Kidney capillary endothelial cell (primary cell): ENCODE measurements around the gene ADK.
"Not testable (repeated sequence)": the region's sequence is repeated elsewhere in the genome, so short reads cannot be mapped to it uniquely, and the experiment has no call there.

ENCODE experiments used
- DNase-seq: peaks from one replicate; pipeline ENCODE4 v3.0.0-alpha.2; 2018; ENCODE audit warnings: low spot score

Gene ADK

GRCh38 chr10:74431816-74432215, 280.8 kb downstream of the ADK start:
- DNase-seq, result no peak

- no peak for DNase-seq
These were observed 282.0 kb downstream of the ADK start for GRCh38 chr10:74432841-74433594.

GRCh38 chr10:74433595-74433956, 282.6 kb downstream of the ADK start:
- DNase-seq, result no peak

GRCh38 chr10:74433993-74434392, 283.0 kb downstream of the ADK start:
- no peak for DNase-seq

- DNase-seq, result no peak
These were observed 283.5 kb downstream of the ADK start for GRCh38 chr10:74434547-74434946.

GRCh38 chr10:74436523-74437170, 285.6 kb downstream of the ADK start:
- DNase-seq, result no peak

- DNase-seq, result no peak
These were observed 286.8 kb downstream of the ADK start for GRCh38 chr10:74437822-74438221.

- no peak for DNase-seq
These were observed 288.2 kb downstream of the ADK start for GRCh38 chr10:74439213-74439612.

GRCh38 chr10:74445493-74445892, 294.5 kb downstream of the ADK start:
- DNase-seq, result peak; percentile 4

GRCh38 chr10:74450602-74451001, 299.6 kb downstream of the ADK start:
- no peak for DNase-seq

GRCh38 chr10:74451127-74451829, 300.3 kb downstream of the ADK start:
- no peak for DNase-seq

- no peak for DNase-seq
These were observed 302.1 kb downstream of the ADK start for GRCh38 chr10:74453169-74453568.

- not testable (repeated sequence) for DNase-seq
These were observed 306.5 kb downstream of the ADK start for GRCh38 chr10:74457478-74457877.

- peak; percentile 53 for DNase-seq
These were observed 309.8 kb downstream of the ADK start for GRCh38 chr10:74460812-74461211.

- no peak for DNase-seq
These were observed 323.1 kb downstream of the ADK start for GRCh38 chr10:74474022-74474713.

- DNase-seq, result not testable (repeated sequence)
These were observed 325.2 kb downstream of the ADK start for GRCh38 chr10:74476162-74476706.

- no peak for DNase-seq
These were observed 329.8 kb downstream of the ADK start for GRCh38 chr10:74480778-74481177.

- DNase-seq, result no peak
These were observed 332.3 kb downstream of the ADK start for GRCh38 chr10:74483356-74483755.

GRCh38 chr10:74485283-74485682, 334.3 kb downstream of the ADK start:
- DNase-seq, result no peak

GRCh38 chr10:74486659-74487058, 335.6 kb downstream of the ADK start:
- DNase-seq, result no peak

GRCh38 chr10:74488907-74489306, 337.9 kb downstream of the ADK start:
- DNase-seq, result no peak

GRCh38 chr10:74490551-74490950, 339.5 kb downstream of the ADK start:
- DNase-seq, result no peak
